GM18520 (cell line): ENCODE results near the gene C2orf76.
"Not testable (repeated sequence)": the region's sequence is repeated elsewhere in the genome, so short reads cannot be mapped to it uniquely, and the experiment has no call there.

Experiments
- ATAC-seq: cut with Tn5 transposase; IDR thresholded peaks from one replicate; pipeline ENCODE4 v1.9.1; 2021; ENCODE audit not compliant: unreplicated experiment

Gene C2orf76

DNA sequence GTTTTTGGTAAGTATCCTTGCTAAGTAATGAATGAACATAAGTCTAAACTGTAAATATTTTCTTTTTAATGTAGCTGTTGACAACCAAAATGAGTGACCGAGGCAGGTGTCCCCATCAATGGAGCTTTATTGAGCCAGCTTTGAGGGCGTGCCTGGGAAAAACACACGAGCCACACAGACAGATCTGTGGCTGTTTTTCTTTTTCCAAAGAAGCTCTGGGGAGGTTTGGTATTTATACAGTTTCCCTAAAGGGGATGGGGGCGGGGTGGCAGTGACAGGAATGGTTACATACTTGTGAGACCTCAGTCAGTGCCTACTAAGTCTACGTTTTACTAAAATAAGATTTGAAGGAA is 11.3 kb upstream of the C2orf76 start:
- no peak for ATAC-seq

DNA sequence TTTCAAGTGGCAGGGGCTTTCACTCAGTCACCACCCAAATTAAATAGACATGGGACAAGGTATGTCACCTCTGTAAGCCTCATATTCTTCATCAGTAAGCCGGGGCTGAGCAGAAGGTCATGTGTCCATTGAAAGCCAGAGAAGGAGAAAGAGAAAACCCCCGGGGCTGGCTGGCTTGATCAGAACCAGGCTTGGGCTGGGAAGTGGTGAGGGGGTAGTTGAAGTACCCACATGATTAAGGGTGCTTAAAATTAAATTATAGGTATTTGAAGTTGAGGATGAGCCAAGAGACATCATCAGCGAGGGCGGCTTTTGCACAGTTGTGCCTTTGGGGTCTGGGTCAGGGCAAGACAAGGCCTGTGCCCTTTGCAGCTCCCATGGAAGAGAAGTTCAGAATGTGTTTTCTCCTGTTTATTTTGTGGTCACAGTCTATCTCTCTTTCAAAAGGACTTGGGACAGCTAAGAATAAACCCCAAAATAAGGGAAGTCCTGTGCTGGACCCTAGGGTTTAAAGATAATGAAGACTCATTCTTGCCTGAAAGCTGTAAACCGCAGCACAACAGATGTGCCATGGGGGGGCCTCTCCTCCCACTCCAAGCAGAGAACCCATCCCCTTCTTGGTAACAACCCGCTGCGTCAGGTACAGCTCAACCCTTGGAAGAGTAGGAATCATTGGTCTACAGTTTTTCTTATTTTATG is 10.8 kb upstream of the C2orf76 start:
- no peak for ATAC-seq

DNA sequence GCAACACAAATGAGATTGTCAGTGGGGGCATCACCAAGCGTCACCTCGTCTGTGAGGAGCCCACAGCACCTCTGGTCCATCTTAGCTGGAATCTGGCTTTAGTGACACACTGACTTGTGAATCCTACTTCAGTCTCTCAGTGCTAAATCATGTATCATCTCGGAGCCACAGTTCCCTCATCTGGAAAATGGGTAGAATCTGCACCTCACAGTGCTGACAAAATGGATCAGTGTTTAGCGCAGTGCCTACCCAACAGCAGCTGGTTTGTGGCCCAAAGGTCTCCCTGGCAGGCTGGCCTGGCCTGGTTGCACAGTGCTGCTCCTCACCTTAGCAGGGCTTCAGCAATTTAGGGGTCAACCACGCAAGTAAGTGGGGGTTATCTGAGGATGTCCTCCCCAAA is 10.2 kb upstream of the C2orf76 start:
- no peak for ATAC-seq

DNA sequence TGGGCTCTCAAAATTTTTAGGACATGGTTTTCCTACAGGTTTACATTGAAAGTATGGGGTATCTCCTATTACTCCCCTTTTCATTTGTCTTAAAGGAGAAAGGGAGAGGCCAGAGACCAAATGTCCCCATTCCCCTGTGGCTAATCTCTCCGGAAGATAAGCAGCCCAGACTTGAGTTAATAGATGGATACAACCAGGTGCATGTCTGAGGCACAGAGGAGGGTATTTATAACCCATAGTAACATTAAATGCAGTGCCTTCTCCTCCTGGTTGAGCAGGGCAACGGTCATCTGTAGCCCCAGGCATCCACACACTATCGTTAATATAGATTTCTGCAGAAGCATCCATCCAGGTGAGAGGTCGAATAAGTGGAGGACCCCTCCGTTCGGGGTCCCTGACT is 9.8 kb upstream of the C2orf76 start:
- not testable (repeated sequence) for ATAC-seq

DNA sequence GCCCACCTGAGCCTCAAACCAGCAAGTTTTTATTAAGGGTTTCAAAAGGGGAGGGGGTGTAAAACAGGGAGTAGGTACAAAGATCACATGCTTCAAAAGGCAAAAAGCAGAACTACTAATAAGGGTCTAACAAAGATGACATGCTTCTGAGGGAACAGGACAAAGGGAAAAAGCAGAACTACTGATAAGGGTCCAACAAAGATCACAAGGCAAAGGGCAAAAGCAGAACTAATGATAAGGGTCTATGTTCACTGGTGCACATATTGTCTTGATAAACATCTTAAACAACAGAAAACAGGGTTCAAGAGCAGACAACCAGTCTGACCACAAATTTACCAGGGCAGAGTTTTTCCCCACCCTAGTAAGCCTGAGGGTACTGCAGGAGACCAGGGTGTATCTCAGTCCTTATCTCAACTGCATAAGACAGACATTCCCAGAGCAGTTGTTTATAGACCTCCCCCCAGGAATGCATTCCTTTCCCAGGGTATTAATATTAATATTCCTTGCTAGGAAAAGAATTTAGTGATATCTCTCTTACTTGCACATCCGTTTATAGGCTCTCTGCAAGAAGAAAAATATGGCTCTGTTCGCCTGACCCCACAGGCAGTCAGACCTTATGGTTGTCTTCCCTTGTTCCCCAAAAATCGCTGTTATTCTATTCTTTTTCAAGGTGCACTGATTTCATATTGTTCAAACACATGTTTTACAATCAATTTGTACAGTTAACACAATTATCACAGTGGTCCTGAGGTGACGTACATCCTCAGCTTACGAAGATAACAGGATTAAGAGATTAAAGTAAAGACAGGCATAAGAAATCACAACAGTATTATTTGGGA is 7.5 kb upstream of the C2orf76 start:
- not testable (repeated sequence) for ATAC-seq

DNA sequence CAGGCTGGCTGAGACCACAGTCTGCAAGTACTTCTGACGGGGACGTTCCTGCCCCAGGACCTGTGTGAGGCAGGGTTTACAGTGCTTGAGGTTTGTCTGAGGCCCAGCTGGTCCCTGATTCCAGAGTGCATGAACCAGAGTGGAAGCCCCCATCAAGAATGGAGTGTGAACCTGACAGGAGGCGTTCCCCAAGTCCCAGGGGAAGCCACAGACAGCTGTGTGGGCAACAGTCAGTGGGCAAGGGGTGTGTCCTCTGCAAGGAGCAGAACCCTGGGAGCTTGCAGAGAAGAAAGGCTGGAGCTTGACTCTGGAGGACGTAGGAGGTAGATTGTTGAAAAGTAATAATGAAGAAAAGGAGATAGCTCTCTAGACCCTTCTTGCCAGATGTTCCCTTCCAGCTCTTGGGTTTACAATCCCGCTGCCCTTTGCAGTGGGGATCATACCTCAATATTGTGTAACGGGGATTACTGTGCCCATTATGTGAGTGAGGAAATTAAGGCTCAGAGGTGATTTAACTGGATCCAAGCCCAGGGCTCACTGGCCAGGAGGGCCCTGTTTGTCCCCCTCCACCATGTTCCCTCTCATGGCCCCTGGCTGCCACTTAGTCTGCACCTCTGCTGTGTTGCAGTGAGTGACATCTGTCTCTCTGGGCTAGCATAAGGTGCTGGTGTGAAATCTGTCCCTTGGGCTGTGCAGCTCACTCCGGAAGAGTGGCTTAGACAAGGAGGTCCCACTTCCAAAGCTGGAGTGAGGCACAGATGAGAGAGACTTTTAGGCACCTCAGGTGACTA is 6.3 kb upstream of the C2orf76 start:
- ATAC-seq = no peak

DNA sequence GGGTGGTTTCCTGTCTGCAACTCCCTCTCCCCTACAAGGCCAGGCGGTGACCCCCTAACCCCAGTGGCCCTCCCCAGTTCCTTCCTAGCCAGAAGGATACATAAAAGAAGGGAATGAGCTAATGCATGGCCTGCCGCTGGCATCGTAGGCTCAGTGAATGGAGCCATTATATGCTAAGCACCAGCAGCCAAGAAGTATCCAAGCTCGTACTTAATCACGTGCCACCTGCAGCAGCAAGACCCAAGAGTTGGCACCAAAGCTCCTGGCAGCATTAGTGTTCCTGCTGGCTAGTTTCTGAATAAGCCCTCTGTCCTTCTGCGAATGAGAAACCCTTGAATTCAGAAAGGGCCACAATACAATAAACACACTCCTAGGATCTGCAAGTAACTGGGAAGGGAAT is 4.5 kb upstream of the C2orf76 start:
- no peak for ATAC-seq

DNA sequence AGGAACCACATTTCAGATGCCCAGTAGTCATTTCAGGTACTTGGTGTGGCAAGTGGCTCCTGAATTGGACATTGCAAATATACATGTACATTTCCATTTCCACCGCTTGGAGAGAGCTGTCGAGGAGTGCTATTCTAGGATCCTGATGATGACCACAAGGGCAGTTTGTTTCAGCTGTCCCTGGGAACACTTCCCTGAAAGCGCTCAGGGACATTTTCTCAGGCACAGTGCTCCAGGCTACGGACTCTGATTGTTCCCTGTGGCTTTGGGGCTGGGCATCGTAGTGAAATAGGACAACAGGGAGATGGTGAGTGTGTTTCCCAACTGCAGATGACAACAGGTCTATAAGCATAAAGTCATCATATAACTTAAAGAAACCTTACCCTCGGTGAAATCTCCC is 3.2 kb upstream of the C2orf76 start:
- no peak for ATAC-seq

DNA sequence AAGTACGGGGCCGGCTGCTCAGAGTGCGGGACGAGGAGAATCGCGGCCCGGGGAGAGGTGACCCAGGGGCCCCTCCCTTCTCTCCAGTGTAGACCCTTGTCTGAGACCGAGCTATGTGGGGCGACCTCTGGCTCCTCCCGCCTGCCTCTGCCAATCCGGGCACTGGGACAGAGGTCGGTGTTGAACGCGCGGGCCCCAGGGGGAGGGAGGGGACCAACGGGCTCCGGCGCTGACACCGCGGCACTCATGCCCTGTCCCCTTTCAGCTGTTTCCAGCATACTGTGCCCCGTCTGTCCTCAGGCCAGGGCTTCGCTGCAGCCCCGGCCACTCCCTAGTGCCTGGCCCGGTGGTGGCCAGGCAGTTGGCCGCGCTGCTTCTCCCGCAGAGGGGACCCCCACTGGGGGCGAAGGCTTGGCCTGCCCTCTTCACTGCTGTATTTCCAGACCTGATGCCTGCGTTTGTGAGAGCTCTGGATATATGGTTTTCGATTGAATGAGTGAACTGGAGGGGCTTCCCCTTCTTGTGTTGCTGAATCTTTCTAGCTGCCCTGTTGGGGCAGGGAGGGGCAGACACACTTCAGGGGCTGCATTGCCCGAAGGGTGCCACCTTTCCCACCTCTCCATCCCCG is 952 bp upstream of the C2orf76 start:
- no peak for ATAC-seq

DNA sequence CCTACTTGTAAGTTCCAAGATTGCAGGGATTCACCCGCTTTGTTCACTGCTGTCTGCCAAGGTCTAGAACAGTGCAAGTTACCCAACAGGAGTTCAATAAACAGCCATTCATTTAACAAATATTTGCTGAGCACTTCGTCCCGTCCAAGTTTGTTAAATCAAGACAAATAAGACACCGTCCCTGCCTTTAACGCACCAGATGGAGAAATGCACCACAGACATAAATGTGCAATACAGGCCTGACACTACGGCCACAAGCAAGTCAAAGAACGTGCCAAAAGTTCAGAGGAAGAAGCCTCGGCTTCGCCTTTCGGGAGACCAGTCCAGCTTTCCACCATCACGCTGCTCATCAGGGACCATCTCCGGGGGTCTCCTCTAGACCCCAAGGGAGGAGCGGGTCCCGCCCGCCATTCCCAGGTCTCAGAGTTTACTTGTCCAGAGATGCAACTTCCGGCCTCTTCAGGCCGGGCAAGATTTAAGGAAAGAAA is 429 bp downstream of the C2orf76 start:
- ATAC-seq = peak; percentile 1

DNA sequence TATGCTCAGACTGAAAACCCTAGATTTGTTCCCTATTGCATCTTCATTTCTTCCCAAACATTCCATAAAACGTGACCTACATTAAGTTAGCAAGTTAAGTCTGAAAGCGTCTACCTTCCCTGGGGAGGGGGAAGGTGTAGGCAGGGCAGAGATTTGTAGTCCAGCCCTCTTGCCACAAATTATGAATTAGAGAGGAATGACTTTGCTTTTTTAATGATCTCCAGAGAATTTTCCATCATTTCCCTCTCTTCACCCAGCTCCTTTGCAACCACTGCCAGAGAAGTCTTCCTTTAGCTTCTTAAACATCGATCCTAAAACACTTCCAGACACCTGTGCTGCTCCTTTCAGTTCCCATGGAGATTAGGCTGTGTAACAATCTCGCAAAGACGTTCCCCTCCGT is 1.2 kb downstream of the C2orf76 start:
- no peak for ATAC-seq

DNA sequence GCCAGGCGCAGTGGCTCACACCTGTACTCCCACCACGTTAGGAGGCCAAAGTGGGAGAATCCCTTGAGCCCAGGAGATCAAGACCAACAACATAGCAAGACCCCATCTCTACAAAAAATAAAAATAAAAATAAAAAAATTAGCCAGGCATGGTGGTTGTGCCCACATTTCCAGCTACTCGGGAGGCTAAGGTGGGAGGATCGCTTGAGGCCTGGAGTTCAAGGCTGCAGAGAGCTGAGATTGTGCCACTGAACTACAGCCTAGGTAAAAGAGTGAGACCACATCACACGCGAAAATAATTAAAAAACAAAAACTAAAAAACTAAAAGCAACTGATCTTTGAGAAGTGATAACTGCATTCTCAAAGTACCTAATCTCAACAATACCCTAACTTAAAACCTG is 1.8 kb downstream of the C2orf76 start:
- ATAC-seq = no peak

DNA sequence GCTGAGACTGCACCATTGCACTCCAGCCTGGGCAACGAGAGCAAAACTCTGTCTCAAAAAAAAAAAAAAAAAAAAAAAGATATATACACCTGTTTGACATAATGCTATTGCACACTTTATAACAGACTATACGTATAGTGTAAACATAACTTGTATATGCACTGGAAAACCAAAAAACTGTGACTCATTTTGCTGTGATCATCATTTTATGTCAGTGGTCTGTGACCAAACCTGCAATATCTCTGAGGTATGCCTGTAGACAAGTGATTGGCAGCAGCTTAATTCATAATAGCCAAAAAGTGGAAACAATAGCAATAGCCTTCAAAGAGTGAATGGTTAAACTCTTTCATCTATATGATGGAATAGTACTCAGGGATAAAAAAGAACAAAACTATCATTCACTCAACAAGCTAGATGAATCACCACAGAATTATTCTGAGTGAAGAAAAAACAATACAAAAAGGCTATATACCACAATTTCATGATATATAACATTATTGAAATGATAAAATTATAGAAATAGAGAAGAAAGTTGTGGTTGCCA is 6.1 kb downstream of the C2orf76 start:
- ATAC-seq = no peak

DNA sequence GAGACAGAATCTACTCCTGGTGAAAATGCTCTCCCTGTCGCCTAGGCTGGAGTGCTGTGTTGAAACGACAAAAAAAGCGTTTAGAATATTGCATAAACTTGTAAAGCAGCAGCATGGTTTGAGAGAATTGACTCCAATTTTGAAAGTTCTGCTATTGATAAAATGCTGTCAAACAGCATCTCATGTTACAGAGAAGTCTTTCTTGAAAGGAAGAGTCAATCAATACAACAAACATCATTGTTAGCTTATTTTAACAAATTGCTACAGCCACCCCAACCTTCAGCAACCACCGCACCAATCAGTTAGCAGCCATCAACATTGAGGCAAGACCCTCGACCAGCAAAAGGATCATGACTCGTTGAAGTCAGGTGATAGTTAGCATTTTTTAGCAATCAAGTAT is 6.9 kb downstream of the C2orf76 start:
- no peak for ATAC-seq

DNA sequence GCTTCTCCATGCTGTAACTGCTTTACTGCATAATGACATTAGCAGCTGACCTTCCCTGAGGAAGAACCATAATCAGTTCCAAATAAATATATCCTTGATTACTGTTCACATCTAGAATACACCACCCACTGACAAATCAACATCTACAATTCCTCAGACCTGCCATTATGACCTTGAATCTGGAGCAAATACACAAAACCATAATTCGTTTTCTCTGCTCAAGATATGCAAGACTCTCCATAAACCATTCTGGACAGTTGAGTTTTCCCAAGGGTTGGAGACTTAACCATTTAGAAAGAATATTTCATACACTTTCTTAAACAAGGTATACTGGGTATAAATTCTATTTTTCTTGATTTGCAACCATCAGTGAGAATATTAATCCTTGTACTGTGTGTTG is 11.8 kb downstream of the C2orf76 start:
- ATAC-seq = no peak

DNA sequence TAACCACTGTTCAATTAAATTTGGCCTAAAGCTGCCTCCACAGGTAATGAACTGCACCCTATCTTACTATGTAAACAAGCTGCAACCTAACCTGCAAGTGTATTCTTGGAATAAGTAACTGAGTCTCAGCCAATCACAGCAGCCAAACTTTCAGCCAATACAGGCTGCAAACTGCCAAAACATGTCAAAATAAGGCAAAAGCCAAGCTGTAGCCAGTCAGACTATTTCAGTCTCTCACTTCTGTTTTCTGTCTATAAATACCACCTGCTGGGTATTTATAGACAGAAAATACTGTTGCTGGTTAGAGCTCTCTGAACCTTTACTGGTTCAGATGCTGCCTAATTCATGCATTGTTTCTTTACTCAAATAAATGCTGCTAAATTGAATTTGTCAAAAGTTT is 14.3 kb downstream of the C2orf76 start:
- ATAC-seq = peak; percentile 98

DNA sequence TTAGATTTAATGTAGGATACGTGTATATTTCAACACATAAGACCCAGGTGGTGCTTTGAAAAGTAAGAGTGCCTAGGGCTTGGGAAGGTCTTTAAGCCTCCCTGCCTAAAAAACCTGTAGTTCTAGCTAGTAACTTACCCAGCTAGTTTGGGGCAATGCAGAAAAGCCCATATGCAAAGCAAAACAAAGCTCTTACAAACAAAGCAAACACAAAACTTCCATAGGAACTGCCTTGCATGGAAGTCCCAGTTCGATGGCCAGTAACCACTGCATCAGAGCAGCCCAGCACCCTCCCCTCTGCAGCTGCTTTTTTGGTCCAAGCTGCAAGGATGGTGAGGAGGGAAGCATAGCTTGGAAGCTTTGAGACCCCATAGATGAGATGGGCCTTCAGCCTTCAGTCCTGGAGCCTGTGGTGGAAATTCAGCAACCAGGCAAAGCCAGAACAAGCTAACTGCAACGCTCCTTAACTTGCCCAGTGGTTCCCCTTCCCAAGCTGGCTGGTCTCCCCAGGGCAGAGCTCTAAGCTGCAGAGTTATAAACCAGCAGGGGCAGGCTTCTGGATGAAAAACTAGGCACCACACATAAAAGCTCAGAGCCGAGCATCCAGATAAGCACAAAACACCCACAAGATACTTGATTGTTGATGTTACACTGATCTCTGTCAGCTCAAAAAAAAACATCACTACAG is 16.2 kb downstream of the C2orf76 start:
- ATAC-seq = no peak

DNA sequence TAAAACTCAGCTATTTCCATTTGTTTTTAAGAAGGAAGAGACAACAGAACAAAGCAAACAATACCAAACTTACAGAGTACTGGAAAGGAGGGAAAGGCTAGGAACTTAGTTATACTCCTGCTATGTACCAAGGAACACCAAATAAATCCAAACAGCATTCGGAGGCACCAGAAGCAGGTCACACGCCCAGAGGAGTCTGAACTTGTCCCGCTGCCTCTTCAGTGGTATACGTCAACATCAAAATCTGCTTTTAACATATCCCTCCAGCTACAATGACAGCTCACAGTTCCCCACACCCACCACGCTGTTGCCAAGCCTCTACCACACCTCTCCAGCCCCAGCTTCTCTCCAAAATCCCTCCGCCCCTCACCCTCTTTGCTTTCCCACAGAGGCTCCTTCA is 17.3 kb downstream of the C2orf76 start:
- ATAC-seq = no peak

DNA sequence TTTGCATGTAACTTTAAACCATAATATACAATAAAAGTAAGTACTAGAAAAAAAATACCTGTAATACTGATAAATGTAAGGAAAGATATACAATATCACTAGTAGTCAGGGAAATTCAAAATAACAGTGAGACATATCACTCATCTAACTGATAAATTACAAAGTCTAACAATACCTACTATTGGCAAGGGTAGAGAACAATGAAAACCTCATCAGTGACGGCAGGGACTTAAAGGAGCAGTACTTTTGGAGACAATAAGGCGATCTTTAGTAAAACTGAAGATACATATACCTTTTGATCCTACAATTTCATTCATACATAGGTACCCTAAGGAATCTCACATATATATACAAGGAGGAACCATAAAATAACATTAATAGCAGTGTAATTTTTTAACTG is 24.9 kb downstream of the C2orf76 start:
- ATAC-seq = no peak

DNA sequence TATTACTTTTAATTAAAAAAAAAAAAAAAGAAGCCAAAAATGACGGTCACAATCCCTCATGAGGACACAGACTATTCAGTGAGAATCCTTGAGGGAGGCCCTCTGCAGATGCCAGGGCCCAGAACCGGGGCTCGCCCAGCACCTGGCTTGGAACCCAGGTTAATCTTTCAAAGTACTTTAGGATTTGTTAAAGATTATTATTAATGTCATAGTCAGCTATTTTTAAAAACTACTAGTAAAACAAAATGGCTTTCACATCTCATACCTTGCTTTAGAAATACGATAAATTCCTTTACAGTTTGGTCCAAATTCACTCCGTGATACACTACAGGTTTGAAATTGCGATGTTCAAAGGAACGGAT is 27.1 kb downstream of the C2orf76 start:
- ATAC-seq = no peak
